Stimulated activated naive CD4-positive, alpha-beta T cell (primary cell): ENCODE data around the gene TRERF1.

Experiments used
- DNase-seq, 6 experiments: peaks; one replicate each; lab custom pipeline; 2025; lab: John Stamatoyannopoulos, UW

TRERF1 gene

DNA sequence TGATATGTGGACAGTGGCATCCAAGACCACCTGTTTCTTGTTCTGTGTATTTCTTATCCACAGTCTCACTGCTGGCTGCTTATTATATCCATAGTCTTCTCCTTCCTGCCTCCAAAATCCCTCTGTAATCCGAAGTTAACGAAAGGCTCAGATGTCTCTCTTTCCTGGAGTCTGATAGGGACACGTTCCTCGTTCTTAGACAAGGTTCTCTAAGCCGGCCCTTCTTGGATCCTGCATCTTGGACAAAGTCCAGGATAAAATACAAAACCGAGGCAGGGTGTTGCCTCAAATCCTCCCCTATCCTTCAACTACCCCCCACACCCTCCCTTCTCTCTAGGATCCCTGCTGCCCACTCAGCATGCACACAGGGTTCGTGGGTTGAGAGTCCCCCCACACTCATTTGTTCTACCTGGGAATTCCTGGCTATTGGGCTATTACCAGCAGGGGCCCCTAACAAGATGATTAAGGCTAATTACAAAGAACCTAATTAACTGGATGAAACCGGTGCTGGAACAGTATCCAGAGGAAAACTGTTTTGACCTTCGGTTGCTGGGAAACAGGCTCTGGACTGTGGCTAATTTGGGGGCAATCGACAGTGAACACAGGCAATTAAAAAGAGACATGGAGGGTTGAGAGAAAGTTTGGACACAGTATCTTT lies 201.3 kb downstream of the TRERF1 start:
- DNase-seq = no peak

GRCh38 chr6:42249279-42249678 lies 202.4 kb downstream of the TRERF1 start:
- no peak for DNase-seq

GRCh38 chr6:42243046-42243445 lies 208.7 kb downstream of the TRERF1 start:
- DNase-seq = no peak

DNA sequence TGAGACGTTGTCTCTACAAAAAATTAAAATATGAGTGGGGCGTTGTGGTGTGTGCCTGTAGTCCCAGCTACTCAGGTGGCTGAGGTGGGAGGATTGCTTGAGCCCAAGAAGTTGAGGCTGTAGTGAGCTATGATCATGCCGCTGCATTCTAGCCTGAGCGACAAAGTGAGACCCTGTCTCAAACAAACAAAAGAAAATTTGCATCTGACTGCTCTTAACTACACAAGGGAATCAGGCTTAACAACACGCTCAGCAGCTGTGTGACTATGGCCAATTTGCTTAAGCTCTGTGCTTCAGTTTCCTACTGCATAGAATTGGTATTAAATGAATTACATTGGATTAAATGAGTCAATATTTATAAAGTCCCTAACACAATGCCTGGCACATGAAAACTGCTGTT lies 209.8 kb downstream of the TRERF1 start:
- DNase-seq = no peak

DNA sequence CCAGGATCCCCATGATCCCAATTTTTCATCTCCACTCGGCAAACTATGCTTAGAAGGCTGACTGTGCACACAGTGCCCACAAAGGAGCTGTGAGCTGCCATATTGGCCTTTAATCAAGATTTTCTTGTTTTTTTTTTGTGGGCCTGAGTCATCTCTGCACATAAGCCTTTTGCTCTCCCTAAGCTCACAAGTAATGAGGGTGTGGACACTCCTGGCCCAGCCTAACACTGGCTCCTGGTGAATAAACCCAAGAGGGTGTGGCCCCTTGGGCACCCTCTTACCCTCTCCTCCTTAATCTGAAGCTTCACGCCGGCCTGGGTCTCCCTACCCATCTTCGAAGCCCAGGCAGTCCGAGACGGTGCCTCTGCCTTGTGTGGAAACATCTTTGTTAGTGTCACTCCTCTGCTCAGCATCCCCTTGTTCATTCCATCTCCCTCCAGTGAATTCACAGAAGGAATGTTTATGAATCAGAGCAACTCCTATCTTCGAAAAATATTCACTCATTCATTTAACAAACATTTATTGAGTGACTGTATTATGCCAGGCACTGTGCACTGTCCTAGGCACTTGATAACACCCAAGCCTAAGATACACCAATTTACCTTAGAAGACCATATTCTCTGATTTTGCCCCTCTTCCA lies 211.9 kb downstream of the TRERF1 start:
- DNase-seq = no peak

DNA sequence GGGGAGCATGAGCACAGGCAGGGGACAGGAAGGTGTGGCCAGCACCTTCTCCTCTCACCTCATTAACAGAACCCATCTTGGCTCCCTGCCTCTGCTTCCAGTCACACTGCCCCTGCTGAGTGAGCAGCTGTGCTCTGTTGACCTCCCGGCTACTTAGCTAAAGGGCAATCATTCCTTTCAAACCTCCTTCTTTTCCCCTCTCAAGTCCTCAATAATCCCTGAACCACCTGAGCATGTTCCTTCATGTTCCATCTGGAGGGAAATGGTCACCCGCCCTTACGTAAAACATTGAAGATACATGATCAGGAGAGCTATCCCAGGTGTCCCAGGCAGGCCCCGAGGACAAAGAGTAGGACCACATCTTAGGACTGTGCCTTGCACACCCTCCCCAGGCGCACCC lies 212.4 kb downstream of the TRERF1 start:
- no peak for DNase-seq

DNA sequence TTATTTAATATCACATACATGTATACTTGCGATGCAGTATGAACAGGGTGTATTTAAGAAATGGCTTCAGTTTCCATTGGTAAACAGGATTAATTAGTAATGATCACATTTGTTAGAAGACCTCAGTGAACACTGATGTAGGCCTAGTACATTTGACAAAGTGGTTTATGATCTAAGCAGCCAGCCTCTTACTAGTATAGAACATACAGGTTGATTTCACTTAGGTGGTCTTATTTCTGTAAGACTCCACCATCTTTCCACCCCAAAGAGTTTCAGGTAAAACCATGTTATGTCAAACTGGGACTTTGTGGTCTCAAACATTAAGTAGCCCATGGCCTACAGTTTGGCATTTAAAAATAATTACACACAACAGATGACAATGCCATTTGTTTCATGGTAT lies 213.9 kb downstream of the TRERF1 start:
- no peak for DNase-seq

DNA sequence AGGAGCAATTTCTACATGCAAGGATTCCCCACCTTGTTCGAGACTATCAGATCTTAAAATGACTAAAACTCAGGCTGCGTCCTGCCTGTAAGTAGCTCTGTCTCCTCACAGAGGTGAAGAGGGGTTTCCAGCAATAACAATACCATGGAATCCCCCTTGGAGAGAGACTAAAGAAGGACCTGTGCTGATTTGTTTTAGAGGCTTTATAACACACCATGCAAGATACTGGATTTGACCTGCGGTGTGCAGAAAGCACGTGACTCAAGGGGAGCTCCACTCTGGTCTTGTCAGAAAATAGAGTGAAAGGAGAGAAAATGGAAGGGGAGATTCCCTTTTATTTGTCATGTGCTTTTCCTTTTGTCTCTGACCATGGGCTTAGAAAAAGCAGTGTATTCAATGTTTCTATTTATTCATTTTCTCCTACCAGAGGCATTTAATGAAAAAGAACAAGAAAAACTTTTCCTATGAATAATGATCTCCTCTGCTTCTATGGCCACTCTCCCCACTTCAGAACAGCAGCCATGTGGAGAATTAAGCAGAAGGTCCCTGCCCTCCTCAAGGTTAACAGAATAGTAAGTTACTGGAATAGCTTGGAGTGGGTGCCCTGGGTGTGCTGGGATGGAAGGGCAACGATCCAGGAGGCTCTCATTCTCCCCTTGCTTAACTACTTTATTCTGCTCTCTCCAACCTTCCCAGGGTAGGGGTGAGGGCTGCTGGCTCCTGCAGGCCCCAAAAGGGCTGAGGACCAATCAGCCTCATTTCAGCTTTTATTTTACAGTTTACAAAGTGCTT lies 214.8 kb downstream of the TRERF1 start:
- no peak for DNase-seq

- no peak for DNase-seq
Observed at GRCh38 chr6:42236030-42236429, 215.7 kb downstream of the TRERF1 start.

- no peak for DNase-seq
Observed at GRCh38 chr6:42232035-42232434, 219.7 kb downstream of the TRERF1 start.

DNA sequence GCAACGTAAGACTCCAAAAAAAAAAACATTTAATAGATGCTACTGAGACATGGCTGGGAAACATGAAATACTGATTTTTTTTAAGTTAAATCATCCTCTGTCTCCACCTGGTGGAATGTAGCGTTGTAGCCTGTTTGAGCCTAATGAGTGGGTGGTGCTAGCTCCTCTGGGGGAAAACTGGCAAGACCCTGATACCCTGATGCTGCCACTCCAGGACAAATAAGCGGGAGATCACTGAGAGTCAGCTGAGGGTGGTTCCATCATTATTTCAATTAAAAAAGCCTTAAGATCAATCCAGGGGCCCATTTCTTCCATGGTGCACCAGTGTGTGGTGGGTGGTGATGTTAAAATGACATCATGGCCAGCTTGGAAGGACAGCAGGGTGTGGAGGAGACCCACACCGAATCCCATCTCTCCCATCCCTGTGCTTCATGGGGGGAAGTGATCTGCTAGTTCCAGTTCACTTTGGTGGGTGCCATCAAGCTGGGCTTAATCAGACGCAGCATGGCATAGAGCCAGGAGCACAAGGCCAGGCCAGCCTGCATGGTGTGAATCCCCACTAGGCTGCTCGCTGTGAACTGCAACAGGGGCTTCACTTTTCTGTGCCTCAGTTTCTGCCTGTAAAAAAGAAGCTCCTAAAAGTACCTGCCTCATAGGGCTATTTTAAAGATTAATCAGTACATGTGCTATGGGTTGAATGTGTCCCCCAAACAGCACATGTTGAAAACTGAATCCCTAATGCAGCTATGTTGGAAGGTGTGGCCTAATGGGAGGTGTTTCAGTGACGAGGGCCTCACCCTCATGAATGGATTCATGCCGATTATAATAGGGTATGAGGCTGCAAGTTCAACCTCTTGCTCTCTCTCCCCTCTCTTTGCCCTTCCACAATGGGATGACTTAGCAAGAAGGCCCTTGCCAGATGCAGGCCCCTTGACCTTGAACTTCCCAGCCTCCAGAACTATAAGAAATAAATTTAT lies 221.1 kb downstream of the TRERF1 start:
- DNase-seq = no peak

GRCh38 chr6:42229506-42230119 lies 222.1 kb downstream of the TRERF1 start:
- DNase-seq = no peak

DNA sequence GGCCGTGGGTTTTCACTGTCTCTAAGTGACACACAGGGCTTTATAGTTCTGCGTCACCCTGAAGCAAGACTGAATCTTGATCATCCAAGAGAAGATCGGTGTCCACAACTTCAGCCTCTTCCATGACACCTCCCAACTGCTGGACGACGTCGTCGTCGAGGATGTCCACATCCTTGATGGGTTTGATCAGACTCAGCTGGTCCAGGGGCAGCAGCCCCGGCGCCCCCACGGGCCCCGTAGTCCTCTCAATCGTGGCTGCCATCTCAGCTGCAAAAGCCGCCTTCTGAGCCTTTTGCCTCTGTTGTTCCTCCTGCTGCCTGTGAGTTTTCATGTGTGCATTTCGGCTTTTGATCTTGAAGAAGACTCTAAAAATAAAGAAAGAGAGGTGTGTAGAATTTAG lies 223.4 kb downstream of the TRERF1 start:
- no peak for DNase-seq

DNA sequence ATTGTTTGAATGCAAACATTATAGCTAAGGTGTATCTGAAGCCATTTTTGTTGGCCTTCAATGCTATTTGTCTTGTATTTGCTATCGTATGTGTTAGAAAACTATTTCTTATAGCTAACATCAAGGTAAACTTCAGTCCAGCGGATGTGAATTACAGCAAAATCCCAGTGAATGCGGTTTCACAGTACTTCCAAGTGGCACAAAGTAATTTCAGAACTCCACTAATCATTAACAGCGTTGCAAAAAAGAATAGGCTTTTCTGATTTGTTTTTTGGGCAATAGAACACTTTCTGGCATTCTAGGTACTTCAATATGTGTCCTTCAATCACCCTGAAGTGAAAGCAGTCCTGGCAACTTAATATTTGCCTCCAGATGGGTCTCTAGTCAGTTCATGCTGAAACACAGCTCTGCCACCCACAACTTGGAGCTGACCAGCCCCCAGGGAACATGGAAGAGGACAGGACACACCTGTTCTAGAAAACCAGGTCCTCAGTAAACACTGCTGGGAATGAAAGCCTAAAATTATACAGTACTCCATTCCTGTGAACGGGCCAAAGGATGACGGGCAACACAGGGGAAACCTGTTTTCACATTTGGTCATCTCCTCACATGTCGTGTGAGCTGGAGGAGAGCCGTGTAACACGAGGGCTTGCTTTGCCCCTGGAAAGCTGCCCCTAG lies 224.4 kb downstream of the TRERF1 start:
- no peak for DNase-seq

- no peak for DNase-seq
Observed at GRCh38 chr6:42226645-42227143, 225.0 kb downstream of the TRERF1 start.

- DNase-seq = no peak
Observed at GRCh38 chr6:42226161-42226611, 225.5 kb downstream of the TRERF1 start.

DNA sequence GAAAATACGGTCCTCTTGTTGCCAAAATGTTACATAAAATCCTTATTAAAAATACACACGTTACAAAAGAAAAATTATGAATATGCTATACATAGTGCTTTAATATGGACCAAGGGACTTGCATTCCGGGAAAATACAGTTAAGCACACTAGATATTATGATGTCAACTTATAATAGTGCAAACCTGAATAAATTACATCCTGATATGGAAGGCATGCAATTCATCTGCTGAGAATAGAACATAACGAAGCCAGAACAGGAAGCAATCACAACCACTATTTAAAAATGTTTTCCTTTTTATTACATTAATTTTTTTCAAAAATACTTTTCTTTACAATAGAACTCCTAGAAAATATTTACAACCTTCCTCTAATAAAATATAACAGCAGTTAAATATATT lies 226.3 kb downstream of the TRERF1 start:
- no peak for DNase-seq

- no peak for DNase-seq
Observed at GRCh38 chr6:42225029-42225339, 226.7 kb downstream of the TRERF1 start.

- no peak for DNase-seq
Observed at GRCh38 chr6:42224222-42225028, 227.3 kb downstream of the TRERF1 start.

DNA sequence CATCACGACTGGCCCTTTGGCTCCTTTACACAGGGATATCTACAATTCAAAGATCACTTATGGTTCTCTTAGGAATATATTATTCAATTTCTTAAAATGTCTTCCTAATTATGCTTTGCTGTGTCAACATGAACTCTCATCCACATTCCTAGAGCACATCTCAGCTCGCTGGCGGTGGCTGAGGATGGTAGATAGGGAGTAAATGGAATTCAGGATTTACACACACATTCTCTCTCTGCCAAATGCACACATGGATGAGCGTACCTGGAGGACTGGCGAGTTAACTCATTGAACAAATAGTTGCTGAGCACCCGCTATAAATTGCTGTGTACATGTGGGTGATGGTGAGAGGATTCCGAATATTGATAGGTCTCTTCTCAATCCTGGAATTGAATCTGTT lies 229.3 kb downstream of the TRERF1 start:
- no peak for DNase-seq
